NCI-H82 (cell line): ENCODE data around the gene UNC13A.
A peak's percentile ranks its signal among the peaks of the same experiment; 100 is the strongest.
"Not testable (repeated sequence)": the region's sequence is repeated elsewhere in the genome, so short reads cannot be mapped to it uniquely, and the experiment has no call there.

Experiments used
- DNase-seq: peaks from one replicate; lab custom pipeline; 2025; lab: John Stamatoyannopoulos, UW

The UNC13A gene

GRCh38 chr19:17570291-17570690, 117.9 kb downstream of the UNC13A start:
- DNase-seq, result not testable (repeated sequence)

DNA sequence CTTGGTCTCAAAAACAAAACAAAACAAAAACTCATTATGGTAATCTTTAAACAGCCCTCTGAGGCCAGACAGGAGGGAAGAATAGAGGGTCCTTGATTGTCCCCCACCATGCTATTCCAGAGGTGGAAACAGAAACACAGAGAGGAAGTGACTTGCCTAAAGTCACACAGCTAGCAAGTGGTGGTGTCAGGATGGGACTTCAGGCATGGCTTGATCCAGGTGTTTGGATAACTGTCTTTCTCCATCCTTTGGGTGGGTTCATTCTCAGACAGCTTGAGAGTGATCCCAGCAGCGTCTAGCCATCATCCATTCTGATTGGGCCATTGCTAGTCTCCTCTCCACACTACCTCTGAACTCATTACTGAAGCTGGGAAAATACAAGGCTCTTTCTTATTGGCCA, 120.2 kb downstream of the UNC13A start:
- no peak for DNase-seq

- no peak for DNase-seq
These were observed 122.5 kb downstream of the UNC13A start for GRCh38 chr19:17565611-17566010.

DNA sequence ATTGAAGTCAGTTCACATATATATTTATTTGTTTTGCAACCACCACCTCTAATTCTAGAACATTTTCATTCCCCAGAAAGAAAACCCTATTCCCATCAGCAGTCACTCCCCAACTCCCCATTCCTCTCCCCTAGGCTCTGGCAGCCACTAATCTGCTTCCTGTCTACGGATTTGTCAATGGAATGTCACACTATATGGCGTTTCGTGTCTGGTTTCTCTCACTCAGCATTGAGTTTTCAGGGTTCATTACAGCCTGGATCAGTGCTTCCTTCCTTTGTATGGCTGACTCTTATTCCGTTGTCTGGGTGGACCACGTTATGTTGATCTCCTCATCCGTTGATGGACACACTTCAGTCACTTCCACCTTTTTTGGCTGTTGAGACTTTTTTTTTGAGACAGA, 123.4 kb downstream of the UNC13A start:
- DNase-seq, result no peak

- no peak for DNase-seq
These were observed 125.6 kb downstream of the UNC13A start for GRCh38 chr19:17562561-17562960.

GRCh38 chr19:17562097-17562496, 126.1 kb downstream of the UNC13A start:
- no peak for DNase-seq

GRCh38 chr19:17560205-17560595, 128.0 kb downstream of the UNC13A start:
- no peak for DNase-seq

GRCh38 chr19:17557466-17557865, 130.7 kb downstream of the UNC13A start:
- no peak for DNase-seq

- no peak for DNase-seq
These were observed 131.2 kb downstream of the UNC13A start for GRCh38 chr19:17556995-17557394.

GRCh38 chr19:17555929-17556813, 132.0 kb downstream of the UNC13A start:
- DNase-seq, result peak; percentile 83

DNA sequence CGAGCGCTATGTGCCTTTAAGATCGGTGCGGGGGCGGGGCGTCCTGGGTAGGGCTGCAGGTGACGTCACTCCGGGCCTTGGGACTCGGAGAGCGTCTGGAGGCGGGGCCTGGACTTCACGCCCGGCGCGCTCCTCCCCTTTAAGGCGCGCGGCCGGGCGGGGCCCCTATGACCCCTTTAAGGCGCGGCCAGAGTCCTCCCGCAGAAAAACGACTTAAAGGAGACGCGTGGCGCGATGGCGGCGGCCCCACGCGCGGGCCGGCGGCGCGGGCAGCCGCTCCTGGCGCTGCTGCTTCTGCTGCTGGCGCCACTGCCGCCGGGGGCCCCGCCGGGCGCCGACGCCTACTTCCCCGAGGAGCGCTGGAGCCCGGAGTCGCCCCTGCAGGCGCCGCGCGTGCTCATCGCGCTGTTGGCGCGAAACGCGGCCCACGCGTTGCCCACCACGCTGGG, 132.7 kb downstream of the UNC13A start, which contains the start of gene COLGALT1:
TSS of gene COLGALT1 (plus strand) at position 170 of the 449 bp plus-strand sequence. CDS start at position 235, 65 bp downstream.
- peak; percentile 100 for DNase-seq

DNA sequence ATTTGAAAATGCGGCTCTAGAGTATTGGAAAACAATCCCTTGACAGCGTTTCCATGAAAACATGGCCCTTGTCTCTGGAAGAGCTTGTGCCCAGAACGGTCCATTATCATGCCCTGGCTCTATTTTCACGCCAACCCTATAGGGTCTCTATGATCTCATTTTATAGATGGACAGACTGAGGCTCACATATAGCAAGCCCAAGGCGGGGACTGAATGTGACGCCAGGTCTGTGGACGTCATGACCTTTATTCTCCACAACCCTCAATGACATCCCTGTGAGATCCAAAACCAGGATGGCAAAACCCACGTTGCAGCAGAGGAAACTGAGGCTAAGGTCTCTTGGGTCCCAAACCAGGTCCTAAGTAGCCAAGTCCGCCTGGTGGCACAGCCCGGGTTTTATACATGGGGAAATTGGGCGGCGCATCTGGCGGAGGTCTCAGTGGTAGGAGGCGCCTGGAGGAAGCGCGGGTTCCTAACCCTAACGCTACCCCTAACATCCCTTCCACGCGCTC, 133.1 kb downstream of the UNC13A start:
- no peak for DNase-seq

- DNase-seq, result peak; percentile 68
These were observed 134.9 kb downstream of the UNC13A start for GRCh38 chr19:17553256-17553655.

- not testable (repeated sequence) for DNase-seq
These were observed 135.4 kb downstream of the UNC13A start for GRCh38 chr19:17552735-17553134.
